NCI-H2029 treated with DMSO at 0.1 percent for 48 hours (cell line): Measurements from ENCODE around the gene ALOX5.
"Not testable (repeated sequence)": the region's sequence is repeated elsewhere in the genome, so short reads cannot be mapped to it uniquely, and the experiment has no call there.

Experiments
- DNase-seq: peaks from one replicate; lab custom pipeline; 2025; lab: John Stamatoyannopoulos, UW

The ALOX5 gene

GRCh38 chr10:45373576-45374349 is at the start of gene ALOX5:
ALOX5 (plus strand) TSS chr10:45374216; CDS start chr10:45374280, 64 bp downstream.
- no peak for DNase-seq

GRCh38 chr10:45325116-45325515 is 48.9 kb upstream of the ALOX5 start:
- DNase-seq: no peak

- DNase-seq: not testable (repeated sequence)
Observed at GRCh38 chr10:45326864-45327263, 47.2 kb upstream of the ALOX5 start.

GRCh38 chr10:45331824-45332223 is 42.2 kb upstream of the ALOX5 start:
- DNase-seq: not testable (repeated sequence)

GRCh38 chr10:45339894-45340293 is 34.1 kb upstream of the ALOX5 start:
- no peak for DNase-seq

- not testable (repeated sequence) for DNase-seq
Observed at GRCh38 chr10:45340420-45340819, 33.6 kb upstream of the ALOX5 start.

GRCh38 chr10:45346652-45347335 is 27.2 kb upstream of the ALOX5 start:
- DNase-seq: not testable (repeated sequence)

GRCh38 chr10:45347464-45347863 is 26.6 kb upstream of the ALOX5 start:
- not testable (repeated sequence) for DNase-seq

- DNase-seq: not testable (repeated sequence)
Observed at GRCh38 chr10:45348196-45348765, 25.7 kb upstream of the ALOX5 start.

- no peak for DNase-seq
Observed at GRCh38 chr10:45353186-45353585, 20.8 kb upstream of the ALOX5 start.

GRCh38 chr10:45354261-45354660 is 19.8 kb upstream of the ALOX5 start:
- no peak for DNase-seq

GRCh38 chr10:45355494-45355893 is 18.5 kb upstream of the ALOX5 start:
- DNase-seq: no peak

GRCh38 chr10:45358961-45359360 is 15.1 kb upstream of the ALOX5 start:
- not testable (repeated sequence) for DNase-seq

GRCh38 chr10:45361983-45362799 is 11.8 kb upstream of the ALOX5 start:
- not testable (repeated sequence) for DNase-seq

GRCh38 chr10:45367643-45368042 is 6.4 kb upstream of the ALOX5 start:
- not testable (repeated sequence) for DNase-seq

- DNase-seq: no peak
Observed at GRCh38 chr10:45368181-45368580, 5.8 kb upstream of the ALOX5 start.

GRCh38 chr10:45370202-45370955 is 3.6 kb upstream of the ALOX5 start:
- no peak for DNase-seq

- DNase-seq: no peak
Observed at GRCh38 chr10:45371560-45371959, 2.5 kb upstream of the ALOX5 start.

GRCh38 chr10:45372251-45372951 is 1.6 kb upstream of the ALOX5 start:
- DNase-seq: no peak

- no peak for DNase-seq
Observed at GRCh38 chr10:45373003-45373575, 927 bp upstream of the ALOX5 start.
